Measurements from ENCODE around the gene KCTD1.

- TF ChIP-seq CTCF (conservative IDR thresholded peaks at IDR 0.05) = no peak
- no peak for TF ChIP-seq ZFX (IDR thresholded peaks at IDR 0.05)
These were observed 99.6 kb downstream of the KCTD1 start for GRCh38 chr18:26448714-26449159.
